HEK293 (cell line): ENCODE results near the gene AP5S1.

ENCODE experiments used
- CTCF ChIA-PET: fragments of 350-600 bp; formaldehyde crosslinking; extraction: SDS; loops from one replicate; lab custom pipeline; 2021; ENCODE audit warnings: antibody characterized with exemption; lab: Yijun Ruan, JAX
- POLR2A ChIA-PET: fragments of 300-600 bp; formaldehyde crosslinking; extraction: SDS; loops from one replicate; lab custom pipeline; 2020; ENCODE audit warnings: antibody characterized with exemption, inconsistent platforms; lab: Yijun Ruan, JAX
- H3K27ac ChIP-seq: fragments of 200-500 bp; sonication (Bioruptor generic); 2 replicates; pipeline ENCODE4 v1.5.1; 2014; ENCODE audit warnings: low read depth, low read length, control low read depth, inconsistent platforms; ENCODE audit errors: extremely low read depth
- H3K36me3 ChIP-seq, 2 experiments: fragments of 200-500 bp in 1 of 2; sonication (Bioruptor generic) in 1 of 2; 1 replicate in 1 of 2; 2 replicates in 1 of 2; pipeline ENCODE4 v1.5.1; 2014 to 2017; ENCODE audit warnings: inconsistent platforms in 2 of 2, low read length in 2 of 2; ENCODE audit not compliant: control insufficient read depth in 2 of 2, insufficient read depth in 1 of 2
- H3K4me1 ChIP-seq: fragments of 200-500 bp; sonication (Bioruptor generic); 2 replicates; pipeline ENCODE4 v1.5.1; 2014; ENCODE audit warnings: mild to moderate bottlenecking, low read length, inconsistent platforms; ENCODE audit not compliant: control insufficient read depth, insufficient read depth
- H3K4me3 ChIP-seq: 2 replicates; pipeline ENCODE4 v1.5.1; 2011; ENCODE audit warnings: low read depth, mild to moderate bottlenecking, control low read depth, low read length, moderate library complexity
- H3K9me3 ChIP-seq: fragments of 200-500 bp; sonication (Bioruptor generic); 2 replicates; pipeline ENCODE4 v1.5.1; 2014; ENCODE audit warnings: low read depth, low read length, inconsistent platforms; ENCODE audit not compliant: control insufficient read depth, insufficient read depth
- GLIS2 ChIP-seq: fragments of 450-650 bp; formaldehyde crosslinking; IDR thresholded peaks from 2 replicates; pipeline ENCODE4 v1.5.1; 2016; ENCODE audit warnings: missing biosample characterization, missing genetic modification characterization
- HOXD13 ChIP-seq: sonication (generic); formaldehyde crosslinking; IDR thresholded peaks from 2 replicates; pipeline ENCODE4 v1.8.0; 2022; ENCODE audit warnings: missing genetic modification reagents, borderline replicate concordance
- SCRT2 ChIP-seq: fragments of 450-650 bp; formaldehyde crosslinking; IDR thresholded peaks from 2 replicates; pipeline ENCODE4 v1.5.1; 2016; ENCODE audit warnings: missing biosample characterization, missing genetic modification characterization
- SETDB1 ChIP-seq: IDR thresholded peaks from one replicate; pipeline ENCODE4 v1.6.1; 2017; ENCODE audit warnings: mild to moderate bottlenecking, low read length, moderate library complexity, mixed read lengths; ENCODE audit not compliant: insufficient read length
- SP3 ChIP-seq: fragments of 450-650 bp; formaldehyde crosslinking; IDR thresholded peaks from 2 replicates; pipeline ENCODE4 v1.5.1; 2016; ENCODE audit warnings: missing biosample characterization, missing genetic modification characterization
- ZFP41 ChIP-seq: fragments of 450-650 bp; formaldehyde crosslinking; IDR thresholded peaks from 2 replicates; pipeline ENCODE4 v1.5.1; 2016; ENCODE audit warnings: missing biosample characterization, missing genetic modification characterization, borderline replicate concordance
- ZIC2 ChIP-seq: fragments of 450-650 bp; formaldehyde crosslinking; IDR thresholded peaks from 2 replicates; pipeline ENCODE4 v1.5.1; 2016; ENCODE audit warnings: missing biosample characterization, missing genetic modification characterization
- ZNF223 ChIP-seq: fragments of 450-650 bp; formaldehyde crosslinking; IDR thresholded peaks from 2 replicates; pipeline ENCODE4 v1.5.1; 2016; ENCODE audit warnings: missing biosample characterization, missing genetic modification characterization
- ZNF350 ChIP-seq: fragments of 450-650 bp; formaldehyde crosslinking; IDR thresholded peaks from 2 replicates; pipeline ENCODE4 v1.5.0; 2017; ENCODE audit warnings: missing biosample characterization, mild to moderate bottlenecking, missing genetic modification characterization
- ZNF473 ChIP-seq: fragments of 450-650 bp; formaldehyde crosslinking; IDR thresholded peaks from 2 replicates; pipeline ENCODE4 v1.5.1; 2017; ENCODE audit warnings: missing biosample characterization, missing genetic modification characterization
- ZNF677 ChIP-seq: fragments of 450-650 bp; IDR thresholded peaks from 2 replicates; pipeline ENCODE4 v1.5.0; 2018; ENCODE audit warnings: missing biosample characterization, mild to moderate bottlenecking, missing genetic modification characterization, moderate library complexity
- ZNF76 ChIP-seq: fragments of 450-650 bp; formaldehyde crosslinking; IDR thresholded peaks from 2 replicates; pipeline ENCODE4; 2016; ENCODE audit warnings: low read depth, missing biosample characterization, missing genetic modification characterization, borderline replicate concordance
- TF ChIP-seq, protein P1 (sequence below): fragments of 450-650 bp; IDR thresholded peaks from 2 replicates; pipeline ENCODE4 v1.5.1; 2018; ENCODE audit warnings: missing biosample characterization, mild to moderate bottlenecking, missing genetic modification characterization
- TF ChIP-seq, protein P2 (sequence below): fragments of 450-650 bp; formaldehyde crosslinking; IDR thresholded peaks from 2 replicates; pipeline ENCODE4 v1.5.1; 2016; ENCODE audit warnings: missing biosample characterization, missing genetic modification characterization, low read depth
- TF ChIP-seq, protein P3 (sequence below): fragments of 450-650 bp; formaldehyde crosslinking; conservative IDR thresholded peaks from 2 replicates; pipeline ENCODE4 v1.5.1; 2016; ENCODE audit warnings: low read depth, missing biosample characterization, missing genetic modification characterization
- TF ChIP-seq, protein P4 (sequence below): fragments of 450-650 bp; formaldehyde crosslinking; IDR thresholded peaks from 2 replicates; pipeline ENCODE4 v1.5.1; 2016; ENCODE audit warnings: missing biosample characterization, missing genetic modification characterization
- TF ChIP-seq, protein P5 (sequence below): fragments of 450-650 bp; formaldehyde crosslinking; IDR thresholded peaks from 2 replicates; pipeline ENCODE4 v1.5.1; 2016; ENCODE audit warnings: missing biosample characterization, missing genetic modification characterization
- TF ChIP-seq, protein P6 (sequence below): fragments of 450-650 bp; formaldehyde crosslinking; IDR thresholded peaks from 2 replicates; pipeline ENCODE4 v1.5.1; 2016; ENCODE audit warnings: missing biosample characterization, missing genetic modification characterization

AP5S1 gene

DNA sequence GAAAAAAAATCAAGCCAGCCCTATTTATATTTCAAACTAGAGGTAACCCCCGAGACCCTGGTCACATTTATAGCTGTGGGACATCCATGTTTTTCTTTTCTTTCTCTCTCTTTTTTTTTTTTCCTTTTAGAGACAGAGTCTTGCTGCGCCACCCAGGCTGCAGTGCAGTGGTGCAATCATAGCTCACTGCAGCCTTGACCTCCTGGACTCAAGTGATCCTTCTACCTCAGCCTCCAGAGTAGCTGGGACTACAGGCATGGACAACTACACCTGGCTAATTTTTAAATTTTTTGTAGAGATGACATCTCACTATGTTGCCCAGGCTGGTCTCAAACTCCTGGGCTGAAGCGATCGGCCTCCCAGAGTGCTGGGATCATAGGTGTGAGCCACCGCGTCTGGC lies 38.3 kb downstream of the AP5S1 start:
- Histone ChIP-seq H3K9me3 (no peaks in the 10 kb centered on the region), H3K4me3 (no peak overlapping the region), H3K4me1 (no peaks in the 10 kb centered on the region), H3K36me3 (peaks cover 70 to 72% of the 10 kb centered on the region in 2 experiments), H3K27ac (no peak overlapping the region)
- CTCF ChIA-PET: interaction anchor here (0.7 to 1.1 kb wide), 2 partner anchors 38 to 90 kb away, joined by 3 to 6 read pairs; partner anchors contain the start of gene AP5S1
- TF ChIP-seq, protein P1, sequence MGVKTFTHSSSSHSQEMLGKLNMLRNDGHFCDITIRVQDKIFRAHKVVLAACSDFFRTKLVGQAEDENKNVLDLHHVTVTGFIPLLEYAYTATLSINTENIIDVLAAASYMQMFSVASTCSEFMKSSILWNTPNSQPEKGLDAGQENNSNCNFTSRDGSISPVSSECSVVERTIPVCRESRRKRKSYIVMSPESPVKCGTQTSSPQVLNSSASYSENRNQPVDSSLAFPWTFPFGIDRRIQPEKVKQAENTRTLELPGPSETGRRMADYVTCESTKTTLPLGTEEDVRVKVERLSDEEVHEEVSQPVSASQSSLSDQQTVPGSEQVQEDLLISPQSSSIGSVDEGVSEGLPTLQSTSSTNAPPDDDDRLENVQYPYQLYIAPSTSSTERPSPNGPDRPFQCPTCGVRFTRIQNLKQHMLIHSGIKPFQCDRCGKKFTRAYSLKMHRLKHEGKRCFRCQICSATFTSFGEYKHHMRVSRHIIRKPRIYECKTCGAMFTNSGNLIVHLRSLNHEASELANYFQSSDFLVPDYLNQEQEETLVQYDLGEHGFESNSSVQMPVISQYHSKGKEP (tag by site-specific recombination): no peak
- no peak for TF ChIP-seq ZNF223 (tag by site-specific recombination)
- no peak for TF ChIP-seq ZNF76 (tag by site-specific recombination)
- TF ChIP-seq ZNF677 (tag by site-specific recombination): no peak
- TF ChIP-seq, protein P2, sequence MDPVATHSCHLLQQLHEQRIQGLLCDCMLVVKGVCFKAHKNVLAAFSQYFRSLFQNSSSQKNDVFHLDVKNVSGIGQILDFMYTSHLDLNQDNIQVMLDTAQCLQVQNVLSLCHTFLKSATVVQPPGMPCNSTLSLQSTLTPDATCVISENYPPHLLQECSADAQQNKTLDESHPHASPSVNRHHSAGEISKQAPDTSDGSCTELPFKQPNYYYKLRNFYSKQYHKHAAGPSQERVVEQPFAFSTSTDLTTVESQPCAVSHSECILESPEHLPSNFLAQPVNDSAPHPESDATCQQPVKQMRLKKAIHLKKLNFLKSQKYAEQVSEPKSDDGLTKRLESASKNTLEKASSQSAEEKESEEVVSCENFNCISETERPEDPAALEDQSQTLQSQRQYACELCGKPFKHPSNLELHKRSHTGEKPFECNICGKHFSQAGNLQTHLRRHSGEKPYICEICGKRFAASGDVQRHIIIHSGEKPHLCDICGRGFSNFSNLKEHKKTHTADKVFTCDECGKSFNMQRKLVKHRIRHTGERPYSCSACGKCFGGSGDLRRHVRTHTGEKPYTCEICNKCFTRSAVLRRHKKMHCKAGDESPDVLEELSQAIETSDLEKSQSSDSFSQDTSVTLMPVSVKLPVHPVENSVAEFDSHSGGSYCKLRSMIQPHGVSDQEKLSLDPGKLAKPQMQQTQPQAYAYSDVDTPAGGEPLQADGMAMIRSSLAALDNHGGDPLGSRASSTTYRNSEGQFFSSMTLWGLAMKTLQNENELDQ (tag by site-specific recombination): no peak
- TF ChIP-seq ZFP41: no peak
- TF ChIP-seq HOXD13 (CRISPR knock-in tag): no peak
- TF ChIP-seq, protein P3, sequence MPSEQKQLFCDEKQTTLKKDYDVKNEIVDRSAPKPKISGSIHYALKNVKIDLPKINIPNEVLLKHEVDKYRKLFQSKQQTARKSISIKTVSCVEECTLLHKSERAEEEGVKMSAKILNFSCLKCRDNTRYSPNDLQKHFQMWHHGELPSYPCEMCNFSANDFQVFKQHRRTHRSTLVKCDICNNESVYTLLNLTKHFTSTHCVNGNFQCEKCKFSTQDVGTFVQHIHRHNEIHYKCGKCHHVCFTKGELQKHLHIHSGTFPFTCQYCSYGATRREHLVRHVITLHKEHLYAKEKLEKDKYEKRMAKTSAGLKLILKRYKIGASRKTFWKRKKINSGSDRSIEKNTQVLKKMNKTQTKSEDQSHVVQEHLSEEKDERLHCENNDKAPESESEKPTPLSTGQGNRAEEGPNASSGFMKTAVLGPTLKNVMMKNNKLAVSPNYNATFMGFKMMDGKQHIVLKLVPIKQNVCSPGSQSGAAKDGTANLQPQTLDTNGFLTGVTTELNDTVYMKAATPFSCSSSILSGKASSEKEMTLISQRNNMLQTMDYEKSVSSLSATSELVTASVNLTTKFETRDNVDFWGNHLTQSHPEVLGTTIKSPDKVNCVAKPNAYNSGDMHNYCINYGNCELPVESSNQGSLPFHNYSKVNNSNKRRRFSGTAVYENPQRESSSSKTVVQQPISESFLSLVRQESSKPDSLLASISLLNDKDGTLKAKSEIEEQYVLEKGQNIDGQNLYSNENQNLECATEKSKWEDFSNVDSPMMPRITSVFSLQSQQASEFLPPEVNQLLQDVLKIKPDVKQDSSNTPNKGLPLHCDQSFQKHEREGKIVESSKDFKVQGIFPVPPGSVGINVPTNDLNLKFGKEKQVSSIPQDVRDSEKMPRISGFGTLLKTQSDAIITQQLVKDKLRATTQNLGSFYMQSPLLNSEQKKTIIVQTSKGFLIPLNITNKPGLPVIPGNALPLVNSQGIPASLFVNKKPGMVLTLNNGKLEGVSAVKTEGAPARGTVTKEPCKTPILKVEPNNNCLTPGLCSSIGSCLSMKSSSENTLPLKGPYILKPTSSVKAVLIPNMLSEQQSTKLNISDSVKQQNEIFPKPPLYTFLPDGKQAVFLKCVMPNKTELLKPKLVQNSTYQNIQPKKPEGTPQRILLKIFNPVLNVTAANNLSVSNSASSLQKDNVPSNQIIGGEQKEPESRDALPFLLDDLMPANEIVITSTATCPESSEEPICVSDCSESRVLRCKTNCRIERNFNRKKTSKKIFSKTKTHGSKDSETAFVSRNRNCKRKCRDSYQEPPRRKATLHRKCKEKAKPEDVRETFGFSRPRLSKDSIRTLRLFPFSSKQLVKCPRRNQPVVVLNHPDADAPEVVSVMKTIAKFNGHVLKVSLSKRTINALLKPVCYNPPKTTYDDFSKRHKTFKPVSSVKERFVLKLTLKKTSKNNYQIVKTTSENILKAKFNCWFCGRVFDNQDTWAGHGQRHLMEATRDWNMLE (tag by site-specific recombination): no peak
- TF ChIP-seq ZNF350 (tag by site-specific recombination): no peak
- TF ChIP-seq, protein P4, sequence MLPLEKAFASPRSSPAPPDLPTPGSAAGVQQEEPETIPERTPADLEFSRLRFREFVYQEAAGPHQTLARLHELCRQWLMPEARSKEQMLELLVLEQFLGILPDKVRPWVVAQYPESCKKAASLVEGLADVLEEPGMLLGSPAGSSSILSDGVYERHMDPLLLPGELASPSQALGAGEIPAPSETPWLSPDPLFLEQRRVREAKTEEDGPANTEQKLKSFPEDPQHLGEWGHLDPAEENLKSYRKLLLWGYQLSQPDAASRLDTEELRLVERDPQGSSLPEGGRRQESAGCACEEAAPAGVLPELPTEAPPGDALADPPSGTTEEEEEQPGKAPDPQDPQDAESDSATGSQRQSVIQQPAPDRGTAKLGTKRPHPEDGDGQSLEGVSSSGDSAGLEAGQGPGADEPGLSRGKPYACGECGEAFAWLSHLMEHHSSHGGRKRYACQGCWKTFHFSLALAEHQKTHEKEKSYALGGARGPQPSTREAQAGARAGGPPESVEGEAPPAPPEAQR (tag by site-specific recombination): no peak
- POLR2A ChIA-PET: interaction anchor here (0.6 to 1.3 kb wide), 4 partner anchors 9 to 74 kb away, joined by 3 read pairs; partner anchors contain the start of gene CDC25B

DNA sequence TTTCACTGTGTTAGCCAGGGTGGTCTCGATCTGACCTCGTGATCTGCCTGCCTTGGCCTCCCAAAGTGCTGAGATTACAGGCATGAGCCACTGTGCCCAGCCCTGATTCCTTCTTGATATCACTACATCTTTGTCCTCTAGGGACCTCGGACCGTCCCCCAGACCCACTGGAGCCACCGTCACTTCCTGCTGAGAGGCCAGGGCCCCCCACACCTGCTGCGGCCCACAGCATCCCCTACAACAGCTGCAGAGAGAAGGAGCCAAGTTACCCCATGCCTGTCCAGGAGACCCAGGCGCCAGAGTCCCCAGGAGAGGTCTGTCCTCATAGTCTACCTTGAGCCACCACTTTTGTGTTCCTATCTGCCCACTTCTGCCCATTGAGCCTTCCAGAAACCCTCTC lies 40.8 kb downstream of the AP5S1 start:
- Histone ChIP-seq H3K27ac (no peak overlapping the region), H3K36me3 (peaks cover 63 to 87% of the 10 kb centered on the region in 2 experiments), H3K4me1 (no peaks in the 10 kb centered on the region), H3K9me3 (no peaks in the 10 kb centered on the region), H3K4me3 (no peak overlapping the region)
- POLR2A ChIA-PET: no interaction called here
- CTCF ChIA-PET: interaction anchor here (0.7 kb wide), 1 partner anchor 365 kb away, joined by 3 read pairs; no protein-coding TSS in a partner anchor
- TF ChIP-seq GLIS2 (tag by site-specific recombination) (no peak), SCRT2 (tag by site-specific recombination) (no peak), ZNF473 (tag by site-specific recombination) (no peak), ZIC2 (no peak), SP3 (tag by site-specific recombination) (no peak), SETDB1 (no peak)
- TF ChIP-seq, protein P5, sequence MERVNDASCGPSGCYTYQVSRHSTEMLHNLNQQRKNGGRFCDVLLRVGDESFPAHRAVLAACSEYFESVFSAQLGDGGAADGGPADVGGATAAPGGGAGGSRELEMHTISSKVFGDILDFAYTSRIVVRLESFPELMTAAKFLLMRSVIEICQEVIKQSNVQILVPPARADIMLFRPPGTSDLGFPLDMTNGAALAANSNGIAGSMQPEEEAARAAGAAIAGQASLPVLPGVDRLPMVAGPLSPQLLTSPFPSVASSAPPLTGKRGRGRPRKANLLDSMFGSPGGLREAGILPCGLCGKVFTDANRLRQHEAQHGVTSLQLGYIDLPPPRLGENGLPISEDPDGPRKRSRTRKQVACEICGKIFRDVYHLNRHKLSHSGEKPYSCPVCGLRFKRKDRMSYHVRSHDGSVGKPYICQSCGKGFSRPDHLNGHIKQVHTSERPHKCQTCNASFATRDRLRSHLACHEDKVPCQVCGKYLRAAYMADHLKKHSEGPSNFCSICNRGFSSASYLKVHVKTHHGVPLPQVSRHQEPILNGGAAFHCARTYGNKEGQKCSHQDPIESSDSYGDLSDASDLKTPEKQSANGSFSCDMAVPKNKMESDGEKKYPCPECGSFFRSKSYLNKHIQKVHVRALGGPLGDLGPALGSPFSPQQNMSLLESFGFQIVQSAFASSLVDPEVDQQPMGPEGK: no peak
- TF ChIP-seq, protein P6, sequence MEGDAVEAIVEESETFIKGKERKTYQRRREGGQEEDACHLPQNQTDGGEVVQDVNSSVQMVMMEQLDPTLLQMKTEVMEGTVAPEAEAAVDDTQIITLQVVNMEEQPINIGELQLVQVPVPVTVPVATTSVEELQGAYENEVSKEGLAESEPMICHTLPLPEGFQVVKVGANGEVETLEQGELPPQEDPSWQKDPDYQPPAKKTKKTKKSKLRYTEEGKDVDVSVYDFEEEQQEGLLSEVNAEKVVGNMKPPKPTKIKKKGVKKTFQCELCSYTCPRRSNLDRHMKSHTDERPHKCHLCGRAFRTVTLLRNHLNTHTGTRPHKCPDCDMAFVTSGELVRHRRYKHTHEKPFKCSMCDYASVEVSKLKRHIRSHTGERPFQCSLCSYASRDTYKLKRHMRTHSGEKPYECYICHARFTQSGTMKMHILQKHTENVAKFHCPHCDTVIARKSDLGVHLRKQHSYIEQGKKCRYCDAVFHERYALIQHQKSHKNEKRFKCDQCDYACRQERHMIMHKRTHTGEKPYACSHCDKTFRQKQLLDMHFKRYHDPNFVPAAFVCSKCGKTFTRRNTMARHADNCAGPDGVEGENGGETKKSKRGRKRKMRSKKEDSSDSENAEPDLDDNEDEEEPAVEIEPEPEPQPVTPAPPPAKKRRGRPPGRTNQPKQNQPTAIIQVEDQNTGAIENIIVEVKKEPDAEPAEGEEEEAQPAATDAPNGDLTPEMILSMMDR (tag by site-specific recombination): no peak
